GM23338 (cell line): ENCODE results near the gene CWC22.

Experiments
- CTCF ChIP-seq, 2 experiments: fragments of 200-600 bp in 1 of 2; sonication (generic) in 1 of 2; conservative IDR thresholded peaks; 2 replicates each; pipeline versions ENCODE4 v1.5.1 to v1.6.1; 2016 to 2017; ENCODE audit warnings: antibody characterized with exemption in 2 of 2, low read depth in 2 of 2, mild to moderate bottlenecking in 2 of 2, moderate library complexity in 1 of 2
- EZH2 ChIP-seq: fragments of 200-600 bp; sonication (generic); IDR thresholded peaks from one replicate; pipeline ENCODE4 v1.8.0; 2017; ENCODE audit warnings: antibody characterized with exemption, mild to moderate bottlenecking, low read depth; ENCODE audit not compliant: unreplicated experiment
- EZH2phosphoT487 ChIP-seq: fragments of 200-600 bp; sonication (generic); IDR thresholded peaks from one replicate; pipeline ENCODE4 v1.8.1; 2018; ENCODE audit warnings: antibody characterized with exemption; ENCODE audit not compliant: unreplicated experiment
- POLR2AphosphoS5 ChIP-seq: IDR thresholded peaks from 2 replicates; pipeline ENCODE4 v1.6.1; 2016; ENCODE audit warnings: antibody characterized with exemption, low read depth
- REST ChIP-seq: IDR thresholded peaks from one replicate; pipeline ENCODE4 v1.6.1; 2018; ENCODE audit warnings: antibody characterized with exemption; ENCODE audit not compliant: unreplicated experiment

- TF ChIP-seq EZH2phosphoT487 = no peak
- no peak for TF ChIP-seq EZH2
- TF ChIP-seq POLR2AphosphoS5 = no peak
- no peak for TF ChIP-seq CTCF (conservative IDR thresholded peaks at IDR 0.05; ENCODE audit: low read depth in 2 of 2)
- no peak for TF ChIP-seq REST
Measured at GRCh38 chr2:180029575-180029974, 22.5 kb upstream of the CWC22 start.
